GM10266 (cell line): Measurements from ENCODE around the gene ECT2L.

Source experiments
- DNase-seq: peaks from one replicate; pipeline ENCODE4 v3.0.0; 2012; ENCODE audit errors: extremely low spot score
- CTCF ChIP-seq: IDR thresholded peaks from 2 replicates; pipeline ENCODE4 v1.5.1; 2012; ENCODE audit warnings: mild to moderate bottlenecking, low read depth; ENCODE audit not compliant: control insufficient read depth, insufficient read depth; ENCODE audit errors: missing control alignments

ECT2L gene

GRCh38 chr6:138787138-138787537 lies 8.7 kb upstream of the ECT2L start:
- no peak for TF ChIP-seq CTCF
- DNase-seq = no peak

- no peak for TF ChIP-seq CTCF
- DNase-seq = no peak
These were observed 884 bp downstream of the ECT2L start for GRCh38 chr6:138796771-138797170.

- no peak for DNase-seq
- TF ChIP-seq CTCF = no peak
These were observed 2.0 kb downstream of the ECT2L start for GRCh38 chr6:138797806-138798446.

GRCh38 chr6:138800377-138801150 lies 4.7 kb downstream of the ECT2L start:
- TF ChIP-seq CTCF = no peak
- no peak for DNase-seq

GRCh38 chr6:138803331-138803730 lies 7.4 kb downstream of the ECT2L start:
- TF ChIP-seq CTCF = no peak
- DNase-seq = no peak

GRCh38 chr6:138803861-138804260 lies 8.0 kb downstream of the ECT2L start:
- DNase-seq = no peak
- TF ChIP-seq CTCF = no peak

- no peak for TF ChIP-seq CTCF
- DNase-seq = no peak
These were observed 9.3 kb downstream of the ECT2L start for GRCh38 chr6:138805016-138805765.
